ENCODE results near the gene SEPTIN11. TPM values are rescaled to one million over a fixed set of nuclear protein-coding genes. Genes with fewer than 3 reads are reported as not detected.

SEPTIN11 gene
- polyA plus RNA-seq, 1 donor from 2014 or later, result 61.3 TPM

DNA sequence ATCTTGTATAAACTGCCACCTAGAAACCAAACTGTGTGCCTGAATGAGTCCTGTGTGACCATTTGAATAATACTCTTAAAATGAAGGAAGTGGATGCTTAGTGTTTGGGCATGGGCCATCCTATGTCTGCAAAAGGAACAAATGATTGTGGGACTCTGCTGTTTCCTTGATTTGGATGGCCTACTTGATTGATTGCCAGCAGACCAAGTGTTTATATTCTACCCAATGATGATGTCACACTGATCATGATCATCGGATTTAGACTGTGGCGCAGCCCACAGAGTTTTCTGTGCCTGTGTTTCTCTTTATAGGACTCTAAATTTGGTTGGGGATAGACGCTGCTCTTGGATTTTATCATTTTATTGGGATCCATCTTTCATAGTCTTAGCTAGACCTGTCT lies 4.4 kb downstream of the SEPTIN11 start:
- Histone ChIP-seq H3F3A (ENCODE audit: insufficient read depth, low read length, poor library complexity, severe bottlenecking) (peaks cover 3% of the 10 kb centered on the region), H3K79me2 (replicated peaks; ENCODE audit: insufficient read depth, low read length) (peaks cover 81% of the 10 kb centered on the region), H3K9ac (ENCODE audit: low read length) (no peak overlapping the region), H3K4me3 (ENCODE audit: low read length) (no peak overlapping the region), H4K20me1 (ENCODE audit: insufficient read depth) (no peaks in the 10 kb centered on the region), H3K4me2 (ENCODE audit: low read length) (no peak overlapping the region), H3K27ac (ENCODE audit: low read length) (no peak overlapping the region), H3K9me2 (ENCODE audit: insufficient read depth, low read length) (no peaks in the 10 kb centered on the region), H3K9me3 (ENCODE audit: low read length) (no peaks in the 10 kb centered on the region), H3K27me3 (ENCODE audit: insufficient read depth, low read depth, low read length) (no peaks in the 10 kb centered on the region), H2AFZ (ENCODE audit: low read depth, low read length) (no peak overlapping the region), H3K36me3 (ENCODE audit: insufficient read depth, low read length) (no peaks in the 10 kb centered on the region)
- TF ChIP-seq CTCF (IDR thresholded peaks at IDR 0.05; ENCODE audit: poor library complexity, severe bottlenecking) (no peak), SMC3 (conservative IDR thresholded peaks at IDR 0.05; ENCODE audit: poor library complexity) (no peak), EP300 (conservative IDR thresholded peaks at IDR 0.05; ENCODE audit: poor library complexity, severe bottlenecking) (no peak), RAD21 (conservative IDR thresholded peaks at IDR 0.05) (no peak), POLR2AphosphoS5 (IDR thresholded peaks at IDR 0.05) (no peak), MXI1 (conservative IDR thresholded peaks at IDR 0.05; ENCODE audit: poor library complexity, severe bottlenecking) (no peak), TAF1 (IDR thresholded peaks at IDR 0.05; ENCODE audit: low read depth) (no peak)
- TF ChIP-seq, protein P1, sequence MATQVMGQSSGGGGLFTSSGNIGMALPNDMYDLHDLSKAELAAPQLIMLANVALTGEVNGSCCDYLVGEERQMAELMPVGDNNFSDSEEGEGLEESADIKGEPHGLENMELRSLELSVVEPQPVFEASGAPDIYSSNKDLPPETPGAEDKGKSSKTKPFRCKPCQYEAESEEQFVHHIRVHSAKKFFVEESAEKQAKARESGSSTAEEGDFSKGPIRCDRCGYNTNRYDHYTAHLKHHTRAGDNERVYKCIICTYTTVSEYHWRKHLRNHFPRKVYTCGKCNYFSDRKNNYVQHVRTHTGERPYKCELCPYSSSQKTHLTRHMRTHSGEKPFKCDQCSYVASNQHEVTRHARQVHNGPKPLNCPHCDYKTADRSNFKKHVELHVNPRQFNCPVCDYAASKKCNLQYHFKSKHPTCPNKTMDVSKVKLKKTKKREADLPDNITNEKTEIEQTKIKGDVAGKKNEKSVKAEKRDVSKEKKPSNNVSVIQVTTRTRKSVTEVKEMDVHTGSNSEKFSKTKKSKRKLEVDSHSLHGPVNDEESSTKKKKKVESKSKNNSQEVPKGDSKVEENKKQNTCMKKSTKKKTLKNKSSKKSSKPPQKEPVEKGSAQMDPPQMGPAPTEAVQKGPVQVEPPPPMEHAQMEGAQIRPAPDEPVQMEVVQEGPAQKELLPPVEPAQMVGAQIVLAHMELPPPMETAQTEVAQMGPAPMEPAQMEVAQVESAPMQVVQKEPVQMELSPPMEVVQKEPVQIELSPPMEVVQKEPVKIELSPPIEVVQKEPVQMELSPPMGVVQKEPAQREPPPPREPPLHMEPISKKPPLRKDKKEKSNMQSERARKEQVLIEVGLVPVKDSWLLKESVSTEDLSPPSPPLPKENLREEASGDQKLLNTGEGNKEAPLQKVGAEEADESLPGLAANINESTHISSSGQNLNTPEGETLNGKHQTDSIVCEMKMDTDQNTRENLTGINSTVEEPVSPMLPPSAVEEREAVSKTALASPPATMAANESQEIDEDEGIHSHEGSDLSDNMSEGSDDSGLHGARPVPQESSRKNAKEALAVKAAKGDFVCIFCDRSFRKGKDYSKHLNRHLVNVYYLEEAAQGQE (IDR thresholded peaks at IDR 0.05; ENCODE audit: borderline replicate concordance), result no peak

DNA sequence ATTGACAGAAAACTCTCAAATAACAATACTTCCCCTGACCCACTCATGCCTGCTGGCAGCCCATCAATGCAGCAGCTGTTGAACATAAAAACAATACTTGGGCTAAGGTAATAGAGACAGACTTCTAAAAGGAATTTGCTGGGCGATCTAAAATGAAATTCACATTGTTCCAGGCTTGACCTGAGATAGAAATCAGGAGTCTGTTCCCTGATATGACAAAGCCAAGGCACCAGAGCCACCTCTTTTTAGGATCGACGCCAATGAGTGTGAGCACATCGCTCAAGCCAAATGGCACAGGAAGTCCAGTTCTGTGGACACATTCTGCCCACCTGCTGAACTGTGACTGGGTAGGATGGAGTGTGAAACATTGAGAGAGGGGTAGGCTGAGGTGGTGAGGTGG lies 4.9 kb downstream of the SEPTIN11 start:
- no peak for TF ChIP-seq RAD21 (conservative IDR thresholded peaks at IDR 0.05)
- no peak for TF ChIP-seq SMC3 (conservative IDR thresholded peaks at IDR 0.05; ENCODE audit: poor library complexity)
- TF ChIP-seq, protein P1 (IDR thresholded peaks at IDR 0.05; ENCODE audit: borderline replicate concordance), result no peak
- no peak for TF ChIP-seq EZH2 (IDR thresholded peaks at IDR 0.05; ENCODE audit: borderline replicate concordance, insufficient read depth, low read length, poor library complexity, severe bottlenecking)
- no peak for TF ChIP-seq EP300 (conservative IDR thresholded peaks at IDR 0.05; ENCODE audit: poor library complexity, severe bottlenecking)
- no peak for TF ChIP-seq POLR2AphosphoS5 (IDR thresholded peaks at IDR 0.05)
- no peak for TF ChIP-seq CTCF (IDR thresholded peaks at IDR 0.05; ENCODE audit: poor library complexity, severe bottlenecking)
- TF ChIP-seq MXI1 (conservative IDR thresholded peaks at IDR 0.05; ENCODE audit: poor library complexity, severe bottlenecking), result no peak
- no peak for TF ChIP-seq TAF1 (IDR thresholded peaks at IDR 0.05; ENCODE audit: low read depth)

More for the DNA sequence above, 4.9 kb downstream of the SEPTIN11 start:
- no peak overlapping the region for H3K27ac ChIP-seq (ENCODE audit: low read length)
- H3K4me3 ChIP-seq (ENCODE audit: low read length), result no peak overlapping the region
- H3K27me3 ChIP-seq (ENCODE audit: insufficient read depth, low read depth, low read length), result no peaks in the 10 kb centered on the region
- no peaks in the 10 kb centered on the region for H3K9me3 ChIP-seq (ENCODE audit: low read length)
- H3K36me3 ChIP-seq (ENCODE audit: insufficient read depth, low read length), result no peaks in the 10 kb centered on the region
- no peaks in the 10 kb centered on the region for H4K20me1 ChIP-seq (ENCODE audit: insufficient read depth)
- H3K9ac ChIP-seq (ENCODE audit: low read length), result no peak overlapping the region
- no peaks in the 10 kb centered on the region for H3K9me2 ChIP-seq (ENCODE audit: insufficient read depth, low read length)
- H2AFZ ChIP-seq (ENCODE audit: low read depth, low read length), result no peak overlapping the region
- H3K79me2 ChIP-seq (replicated peaks; ENCODE audit: insufficient read depth, low read length), result peaks cover 86% of the 10 kb centered on the region
- H3F3A ChIP-seq (ENCODE audit: insufficient read depth, low read length, poor library complexity, severe bottlenecking), result peaks cover 3% of the 10 kb centered on the region
- no peak overlapping the region for H3K4me2 ChIP-seq (ENCODE audit: low read length)
